Spleen (tissue), 7 donors: ENCODE results near the gene PCBP3.

Experiments used
- POLR2A ChIP-seq, 3 donors: fragments of 450-650 bp; IDR thresholded peaks; one replicate each; pipeline ENCODE4 v1.5.1; 2017; ENCODE audit warnings: antibody characterized with exemption in 3 of 3, mild to moderate bottlenecking in 1 of 3
- POLR2AphosphoS5 ChIP-seq, 3 donors: sonication (generic); formaldehyde crosslinking; IDR thresholded peaks; one replicate each; pipeline ENCODE4 v1.5.1; 2017; ENCODE audit warnings: antibody characterized with exemption in 3 of 3
- TF ChIP-seq, protein P1 (sequence below), 11 experiments: fragments of 200-600 bp in 7 of 11; fragments of 450-650 bp in 4 of 11; sonication (generic) in 4 of 11; IDR thresholded peaks in 8 of 11; conservative IDR thresholded peaks in 3 of 11; 1 replicate in 7 of 11; 2 replicates in 4 of 11; pipeline versions ENCODE4 v1.4.0 to v1.8.0; 2016 to 2021; ENCODE audit warnings: antibody characterized with exemption in 11 of 11, inconsistent platforms in 4 of 11, mild to moderate bottlenecking in 1 of 11
- donor health status: DM: no; HTN: no; CAD: no; lungs with moderate emphysema.
- donor health status: DM: no; HTN: no; CAD: no.
- donor health status: DM: no; HTN: no; CAD: no.

DNA sequence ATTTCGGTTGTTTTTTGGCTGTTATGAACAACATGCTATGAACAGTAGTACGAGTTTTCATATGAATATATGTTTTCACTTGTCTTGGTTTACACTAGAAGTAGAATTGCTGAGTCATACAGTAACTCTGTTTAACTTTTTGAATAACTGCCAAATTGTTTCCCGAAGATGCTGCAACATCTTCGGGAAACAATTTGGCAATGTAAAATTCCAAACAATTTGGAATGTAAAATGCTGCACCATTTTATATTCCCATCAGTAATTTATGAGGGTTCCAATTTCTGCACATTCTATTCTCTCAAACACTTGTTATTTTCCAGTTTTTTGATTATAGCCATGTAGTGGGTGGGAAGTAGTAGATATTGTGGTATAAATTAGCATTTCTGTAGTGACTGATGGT lies 11.6 kb downstream of the PCBP3 start:
- TF ChIP-seq, protein P1, sequence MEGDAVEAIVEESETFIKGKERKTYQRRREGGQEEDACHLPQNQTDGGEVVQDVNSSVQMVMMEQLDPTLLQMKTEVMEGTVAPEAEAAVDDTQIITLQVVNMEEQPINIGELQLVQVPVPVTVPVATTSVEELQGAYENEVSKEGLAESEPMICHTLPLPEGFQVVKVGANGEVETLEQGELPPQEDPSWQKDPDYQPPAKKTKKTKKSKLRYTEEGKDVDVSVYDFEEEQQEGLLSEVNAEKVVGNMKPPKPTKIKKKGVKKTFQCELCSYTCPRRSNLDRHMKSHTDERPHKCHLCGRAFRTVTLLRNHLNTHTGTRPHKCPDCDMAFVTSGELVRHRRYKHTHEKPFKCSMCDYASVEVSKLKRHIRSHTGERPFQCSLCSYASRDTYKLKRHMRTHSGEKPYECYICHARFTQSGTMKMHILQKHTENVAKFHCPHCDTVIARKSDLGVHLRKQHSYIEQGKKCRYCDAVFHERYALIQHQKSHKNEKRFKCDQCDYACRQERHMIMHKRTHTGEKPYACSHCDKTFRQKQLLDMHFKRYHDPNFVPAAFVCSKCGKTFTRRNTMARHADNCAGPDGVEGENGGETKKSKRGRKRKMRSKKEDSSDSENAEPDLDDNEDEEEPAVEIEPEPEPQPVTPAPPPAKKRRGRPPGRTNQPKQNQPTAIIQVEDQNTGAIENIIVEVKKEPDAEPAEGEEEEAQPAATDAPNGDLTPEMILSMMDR (IDR thresholded peaks at IDR 0.05 in 8 of 11, conservative IDR thresholded peaks at IDR 0.05 in 3 of 11): no peak
- no peak for TF ChIP-seq POLR2AphosphoS5 (IDR thresholded peaks at IDR 0.05)
- no peak for TF ChIP-seq POLR2A (IDR thresholded peaks at IDR 0.05)
